HG03457 (cell line): ENCODE data around the gene HDAC4.

ENCODE experiments used
- ATAC-seq: cut with Tn5 transposase; IDR thresholded peaks from one replicate; pipeline ENCODE4 v1.9.1; 2021; ENCODE audit warnings: moderate number of reproducible peaks; ENCODE audit not compliant: unreplicated experiment

HDAC4 gene

GRCh38 chr2:239211396-239212094, 189.3 kb downstream of the HDAC4 start:
- ATAC-seq = no peak

GRCh38 chr2:239209783-239210182, 191.0 kb downstream of the HDAC4 start:
- no peak for ATAC-seq

GRCh38 chr2:239208465-239209180, 192.2 kb downstream of the HDAC4 start:
- no peak for ATAC-seq

- ATAC-seq = no peak
Measured at GRCh38 chr2:239206851-239207250, 194.0 kb downstream of the HDAC4 start.

GRCh38 chr2:239206042-239206441, 194.8 kb downstream of the HDAC4 start:
- ATAC-seq = no peak

GRCh38 chr2:239204876-239205468, 195.8 kb downstream of the HDAC4 start:
- ATAC-seq = no peak

- no peak for ATAC-seq
Measured at GRCh38 chr2:239204136-239204875, 196.5 kb downstream of the HDAC4 start.

GRCh38 chr2:239203443-239204135, 197.2 kb downstream of the HDAC4 start:
- ATAC-seq = no peak

- no peak for ATAC-seq
Measured at GRCh38 chr2:239202836-239203235, 198.0 kb downstream of the HDAC4 start.

- no peak for ATAC-seq
Measured at GRCh38 chr2:239202343-239202742, 198.5 kb downstream of the HDAC4 start.

GRCh38 chr2:239201884-239202283, 198.9 kb downstream of the HDAC4 start:
- ATAC-seq = no peak

- no peak for ATAC-seq
Measured at GRCh38 chr2:239201531-239201876, 199.3 kb downstream of the HDAC4 start.

GRCh38 chr2:239200646-239201530, 199.9 kb downstream of the HDAC4 start:
- no peak for ATAC-seq

GRCh38 chr2:239199041-239199768, 201.6 kb downstream of the HDAC4 start:
- ATAC-seq = no peak

- ATAC-seq = no peak
Measured at GRCh38 chr2:239198221-239198620, 202.6 kb downstream of the HDAC4 start.

GRCh38 chr2:239197146-239197545, 203.7 kb downstream of the HDAC4 start:
- ATAC-seq = no peak

GRCh38 chr2:239196474-239197021, 204.3 kb downstream of the HDAC4 start:
- ATAC-seq = no peak

- ATAC-seq = no peak
Measured at GRCh38 chr2:239195992-239196391, 204.8 kb downstream of the HDAC4 start.

- ATAC-seq = no peak
Measured at GRCh38 chr2:239195318-239195871, 205.4 kb downstream of the HDAC4 start.
